HFFc6 (cell line): ENCODE results near the gene NKAIN4. TPM values are rescaled to one million over a fixed set of nuclear protein-coding genes. Genes with fewer than 3 reads are reported as not detected.
A peak's percentile ranks its signal among the peaks of the same experiment; 100 is the strongest.

Experiments
- DNase-seq: peaks from one replicate; pipeline ENCODE4 v3.0.0-alpha.2; 2018
- H3K27ac Mint-ChIP-seq: 2 replicates; pipeline ENCODE4 v1.8.0; 2020; ENCODE audit warnings: mild to moderate bottlenecking, mixed read lengths
- H3K27me3 Mint-ChIP-seq: 2 replicates; pipeline ENCODE4 v1.8.0; 2021; ENCODE audit warnings: mild to moderate bottlenecking, moderate library complexity, mixed read lengths; ENCODE audit not compliant: insufficient read depth
- H3K36me3 Mint-ChIP-seq: 2 replicates; pipeline ENCODE4 v1.8.0; 2021; ENCODE audit warnings: low read depth, mixed read lengths
- H3K4me1 Mint-ChIP-seq: 2 replicates; pipeline ENCODE4 v1.8.0; 2020; ENCODE audit warnings: low read depth, mixed read lengths
- H3K4me3 Mint-ChIP-seq: 2 replicates; pipeline ENCODE4 v1.8.0; 2020; ENCODE audit warnings: mild to moderate bottlenecking, moderate library complexity, mixed read lengths
- H3K9me3 Mint-ChIP-seq: 2 replicates; pipeline ENCODE4 v1.8.0; 2020; ENCODE audit warnings: mild to moderate bottlenecking, mixed read lengths
- total RNA-seq, 6 experiments: library from RNA; stranded (reverse); fragmentation: NEBNext Ultra II Directional; extraction: Animal tissue kit (Norgen Biotek cat#: 25700); gene quantifications; 2 replicates in 1 of 6; 3 replicates in 5 of 6; pipeline ENCODE4 v1.2.3, GENCODE V29; 2021
- TF ChIP-seq, protein P1 (sequence below): fragments of 200-600 bp; sonication (generic); IDR thresholded peaks from 2 replicates; pipeline ENCODE4 v1.5.0; 2021; ENCODE audit warnings: antibody characterized with exemption, mild to moderate bottlenecking

Gene NKAIN4
- total RNA-seq, 6 experiments from 2014 or later, result not detected

GRCh38 chr20:63218701-63219446 is 35.4 kb downstream of the NKAIN4 start:
- Mint-ChIP-seq H3K4me3 (no peak overlapping the region), H3K27ac (no peak overlapping the region)

GRCh38 chr20:63217706-63218105 is 36.6 kb downstream of the NKAIN4 start:
- H3K9me3 Mint-ChIP-seq, result no peaks in the 10 kb centered on the region
- H3K36me3 Mint-ChIP-seq, result peaks cover 24% of the 10 kb centered on the region
- H3K27me3 Mint-ChIP-seq, result peaks cover 17% of the 10 kb centered on the region
- TF ChIP-seq, protein P1, sequence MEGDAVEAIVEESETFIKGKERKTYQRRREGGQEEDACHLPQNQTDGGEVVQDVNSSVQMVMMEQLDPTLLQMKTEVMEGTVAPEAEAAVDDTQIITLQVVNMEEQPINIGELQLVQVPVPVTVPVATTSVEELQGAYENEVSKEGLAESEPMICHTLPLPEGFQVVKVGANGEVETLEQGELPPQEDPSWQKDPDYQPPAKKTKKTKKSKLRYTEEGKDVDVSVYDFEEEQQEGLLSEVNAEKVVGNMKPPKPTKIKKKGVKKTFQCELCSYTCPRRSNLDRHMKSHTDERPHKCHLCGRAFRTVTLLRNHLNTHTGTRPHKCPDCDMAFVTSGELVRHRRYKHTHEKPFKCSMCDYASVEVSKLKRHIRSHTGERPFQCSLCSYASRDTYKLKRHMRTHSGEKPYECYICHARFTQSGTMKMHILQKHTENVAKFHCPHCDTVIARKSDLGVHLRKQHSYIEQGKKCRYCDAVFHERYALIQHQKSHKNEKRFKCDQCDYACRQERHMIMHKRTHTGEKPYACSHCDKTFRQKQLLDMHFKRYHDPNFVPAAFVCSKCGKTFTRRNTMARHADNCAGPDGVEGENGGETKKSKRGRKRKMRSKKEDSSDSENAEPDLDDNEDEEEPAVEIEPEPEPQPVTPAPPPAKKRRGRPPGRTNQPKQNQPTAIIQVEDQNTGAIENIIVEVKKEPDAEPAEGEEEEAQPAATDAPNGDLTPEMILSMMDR, result no peak
- no peak overlapping the region for H3K4me3 Mint-ChIP-seq
- H3K4me1 Mint-ChIP-seq, result peaks cover 30% of the 10 kb centered on the region
- H3K27ac Mint-ChIP-seq, result no peak overlapping the region
- no peak for DNase-seq

More at GRCh38 chr20:63218701-63219446, 35.4 kb downstream of the NKAIN4 start:
- Mint-ChIP-seq H3K9me3 (no peaks in the 10 kb centered on the region), H3K36me3 (peaks cover 15% of the 10 kb centered on the region), H3K27me3 (peaks cover 17% of the 10 kb centered on the region), H3K4me1 (peaks cover 19% of the 10 kb centered on the region)
- no peak for DNase-seq
- TF ChIP-seq, protein P1, result peak; percentile 42; the same call in 1 of the 2 replicates

DNA sequence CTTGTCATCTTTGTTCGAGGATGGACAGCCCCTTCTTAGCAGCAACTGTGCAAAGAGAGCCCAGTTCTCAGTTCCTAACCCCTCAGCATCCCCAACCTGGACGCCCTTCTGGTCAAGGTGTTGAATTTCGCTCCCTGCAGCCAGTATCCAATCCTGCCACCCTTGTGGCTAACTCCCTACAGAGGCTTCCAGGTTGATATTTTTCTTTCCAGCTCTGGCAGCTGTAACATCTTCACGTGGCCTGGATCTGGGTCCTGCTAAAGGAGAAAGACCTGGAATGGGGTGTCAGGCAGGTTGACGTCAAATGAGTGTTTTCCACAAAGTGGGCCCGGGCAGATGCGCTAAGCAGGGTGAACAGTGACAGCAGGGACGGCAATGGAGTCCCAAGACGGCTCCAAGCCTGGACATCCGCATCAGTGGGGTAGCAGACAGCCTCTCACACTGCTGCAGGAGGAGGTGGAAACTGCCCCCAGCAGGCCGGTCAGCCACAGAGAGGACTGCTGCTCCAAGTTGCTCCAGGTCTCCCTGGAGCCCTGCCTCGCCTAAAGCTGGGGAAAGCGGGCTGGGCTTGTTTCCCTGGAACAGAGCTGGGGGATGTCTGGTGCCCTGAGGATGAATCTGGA is 37.3 kb downstream of the NKAIN4 start:
- Mint-ChIP-seq H3K36me3 (peaks cover 31% of the 10 kb centered on the region), H3K9me3 (no peaks in the 10 kb centered on the region), H3K27ac (peak overlapping the region; percentile 64), H3K4me3 (peak overlapping the region; percentile 85), H3K4me1 (peaks cover 38% of the 10 kb centered on the region), H3K27me3 (peaks cover 16% of the 10 kb centered on the region)
- TF ChIP-seq, protein P1, result no peak
- no peak for DNase-seq

DNA sequence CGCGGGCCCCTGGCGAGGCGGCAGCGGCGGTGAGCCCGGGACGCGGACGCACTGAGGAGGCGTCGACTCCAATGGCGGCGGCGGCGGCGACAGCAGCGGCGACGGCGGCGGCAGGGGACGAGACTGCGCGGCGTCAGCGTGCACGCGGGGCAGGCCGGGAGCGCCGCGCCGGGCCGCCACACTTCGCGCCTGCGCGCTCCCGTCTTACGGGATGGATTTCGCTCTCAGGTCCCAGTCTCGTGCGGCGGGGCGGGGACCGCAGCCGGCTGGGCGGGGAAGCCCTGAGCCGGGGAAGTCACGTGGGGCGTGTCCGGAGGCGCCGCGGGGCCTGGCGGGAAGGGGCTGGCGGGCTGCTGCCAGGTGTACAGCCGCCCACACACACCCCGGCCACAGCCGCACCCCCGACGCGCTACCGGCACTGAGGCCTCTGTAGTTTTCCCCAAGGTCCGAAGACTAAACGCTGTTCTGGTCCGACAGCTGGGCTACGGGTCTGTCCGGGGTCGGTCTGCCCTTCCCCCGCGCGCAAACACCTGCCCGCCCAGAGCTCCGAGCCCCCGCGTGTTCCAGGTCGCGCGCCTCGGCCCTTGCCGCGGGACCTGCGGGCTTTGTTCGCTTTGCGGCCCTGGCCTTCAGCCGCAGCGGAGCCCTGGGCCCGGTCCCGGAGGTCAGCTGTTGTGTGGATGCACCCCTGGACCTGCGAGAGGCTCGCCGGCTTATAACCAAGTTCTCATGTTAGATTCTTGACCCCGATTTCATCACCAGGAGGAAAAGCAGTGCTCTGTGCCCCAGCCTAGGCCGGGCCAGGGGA is 38.0 kb downstream of the NKAIN4 start, which contains the start of gene YTHDF1:
Gene YTHDF1 (minus strand): TSS at position 91 of the 808 bp plus-strand sequence. CDS start 239 bp downstream, outside the sequence.
- peak within 1 kb of the TSS; percentile 92 for H3K4me3 Mint-ChIP-seq
- H3K27me3 Mint-ChIP-seq, result peaks cover 16% of the 10 kb centered on the region
- H3K27ac Mint-ChIP-seq, result peak within 1 kb of the TSS; percentile 80
- DNase-seq, result peak; percentile 88
- peaks cover 40% of the 10 kb centered on the region for H3K4me1 Mint-ChIP-seq
- TF ChIP-seq, protein P1, result no peak
- no peaks in the 10 kb centered on the region for H3K9me3 Mint-ChIP-seq
- H3K36me3 Mint-ChIP-seq, result peaks cover 33% of the 10 kb centered on the region
